A172 (cell line): ENCODE results near the gene DHRS1. TPM values are rescaled to one million over a fixed set of nuclear protein-coding genes. Genes with fewer than 3 reads are reported as not detected.

Source experiments
- DNase-seq: peaks from one replicate; pipeline ENCODE4 v3.0.0-alpha.2; 2015; ENCODE audit warnings: low spot score
- total RNA-seq: library from RNA; depleted of rRNA; stranded (reverse); fragments of >200 nt; shearing (Covaris generic); gene quantifications from 2 replicates; pipeline ENCODE4 v1.2.3, GENCODE V29; 2014

DHRS1 gene
- total RNA-seq, 1 experiment from 2014 or later, result 27.8 TPM

DNA sequence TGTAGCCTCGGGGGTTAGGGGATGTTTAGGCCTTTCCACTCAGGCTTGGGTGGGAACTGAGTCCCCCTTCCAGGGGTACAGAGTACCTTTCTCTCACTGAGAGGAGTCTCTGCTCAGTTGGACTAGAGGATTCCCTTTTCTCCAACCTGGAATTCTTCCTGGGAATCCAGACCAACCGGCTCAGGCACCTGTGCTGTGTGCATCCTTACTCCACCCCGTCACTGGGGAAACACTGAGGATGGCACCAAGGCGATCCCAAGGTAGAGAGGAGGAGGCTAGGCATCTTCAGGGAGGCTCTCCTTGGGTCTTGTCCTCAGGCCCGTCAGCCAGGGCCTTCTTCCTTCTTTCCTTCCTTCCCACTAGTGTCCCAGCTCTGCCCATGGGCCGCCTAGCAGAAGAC is 35.7 kb downstream of the DHRS1 start:
- DNase-seq, result no peak

DNA sequence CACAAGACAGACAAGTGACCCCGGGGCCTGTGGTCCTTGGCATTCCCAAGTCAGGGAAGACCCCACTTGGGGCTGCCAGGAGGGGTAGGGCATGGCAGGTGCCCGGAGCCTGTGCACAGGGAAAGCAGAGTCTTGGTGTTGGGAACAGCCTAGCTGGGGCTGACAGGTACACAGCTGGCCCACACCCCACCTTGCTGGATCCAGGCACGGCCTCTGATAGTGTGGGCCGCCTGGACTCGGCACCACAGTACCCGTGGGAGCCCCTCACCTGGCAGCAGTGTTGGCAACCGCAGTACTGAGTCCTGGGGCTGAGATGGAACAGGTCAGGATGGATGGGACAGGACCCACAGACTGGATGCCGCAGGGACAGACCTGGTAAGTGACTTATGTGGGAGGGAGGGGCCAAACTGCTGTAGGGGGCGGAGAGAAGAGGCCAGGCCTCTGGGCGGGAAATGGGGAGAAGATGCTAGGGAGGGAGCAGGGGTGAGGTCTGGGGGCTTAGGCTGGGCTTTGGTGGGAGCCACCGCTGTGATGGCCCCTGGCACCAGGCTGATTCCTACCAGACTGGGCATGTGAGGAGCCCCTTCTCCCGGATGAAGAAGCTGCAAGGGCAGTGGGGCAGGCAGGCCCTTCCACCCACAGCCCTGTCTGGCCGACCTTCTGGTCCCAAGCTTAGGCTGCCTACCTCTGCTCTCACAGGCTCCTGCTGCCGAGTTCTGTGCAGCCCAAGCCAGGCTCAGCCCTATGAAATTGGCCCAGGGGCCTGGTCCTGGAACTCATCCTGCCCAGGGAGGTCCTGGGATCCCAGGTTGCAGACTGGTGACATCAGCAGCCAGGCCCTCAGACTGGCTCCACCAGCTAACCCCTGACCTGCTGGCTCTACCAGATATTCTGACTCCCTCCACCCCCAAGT is 36.5 kb downstream of the DHRS1 start, which contains the start of gene TGM1:
Gene TGM1, minus strand, starts transcription at position 357 of the 913 bp plus-strand sequence. CDS start 825 bp downstream, outside the sequence.
- DNase-seq, result no peak

DNA sequence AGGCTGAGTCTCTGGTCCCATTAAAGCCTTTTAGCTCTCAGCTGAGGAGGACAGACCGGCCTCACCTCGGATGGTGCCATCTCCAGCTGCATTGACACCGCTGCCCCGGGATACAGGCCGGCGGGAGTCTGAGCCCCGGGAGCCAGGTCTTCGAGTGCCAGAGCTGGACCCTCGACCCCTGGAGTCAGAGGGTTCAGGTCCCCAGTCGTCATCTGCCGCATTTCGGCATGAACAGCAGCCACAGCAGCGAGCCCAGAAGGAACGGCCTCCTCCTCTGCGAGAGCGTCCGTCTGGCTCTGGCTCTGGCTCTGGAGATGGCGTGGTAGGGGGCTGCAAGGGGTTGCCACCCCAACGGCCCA is 37.6 kb downstream of the DHRS1 start:
- no peak for DNase-seq

DNA sequence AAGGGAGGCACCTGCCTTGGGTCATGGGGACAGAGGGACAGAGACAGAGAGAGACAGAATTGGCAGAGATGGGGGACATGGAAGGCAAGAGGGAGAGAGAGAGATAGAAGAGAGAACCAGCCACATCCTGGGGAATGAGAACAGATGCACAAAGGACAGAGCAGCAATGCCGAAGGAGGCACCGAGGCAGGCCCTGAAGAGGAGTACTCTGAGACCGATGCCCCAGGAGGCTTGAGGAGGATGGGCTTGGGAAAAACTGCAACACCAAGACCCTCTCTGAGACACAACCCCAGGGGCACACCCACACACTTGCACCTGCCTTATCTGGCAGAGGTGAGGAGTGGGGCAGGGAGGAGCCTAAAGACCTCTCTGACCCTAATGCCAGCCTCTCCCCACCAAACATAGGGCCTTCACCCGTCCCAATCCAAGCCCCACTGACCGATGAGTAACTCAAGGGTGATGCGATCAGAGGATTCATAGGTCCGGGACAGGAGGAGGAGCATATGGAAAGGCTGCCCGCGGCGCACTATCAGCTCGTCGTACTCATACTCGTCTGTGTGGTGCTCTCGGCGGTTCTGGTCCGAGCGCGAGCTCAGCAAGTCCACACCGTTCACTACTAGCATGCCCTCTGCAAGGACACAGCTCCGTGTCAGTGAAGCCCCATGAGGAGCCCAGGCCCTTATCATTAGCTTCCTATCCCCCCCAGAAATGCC is 38.2 kb downstream of the DHRS1 start:
- no peak for DNase-seq

DNA sequence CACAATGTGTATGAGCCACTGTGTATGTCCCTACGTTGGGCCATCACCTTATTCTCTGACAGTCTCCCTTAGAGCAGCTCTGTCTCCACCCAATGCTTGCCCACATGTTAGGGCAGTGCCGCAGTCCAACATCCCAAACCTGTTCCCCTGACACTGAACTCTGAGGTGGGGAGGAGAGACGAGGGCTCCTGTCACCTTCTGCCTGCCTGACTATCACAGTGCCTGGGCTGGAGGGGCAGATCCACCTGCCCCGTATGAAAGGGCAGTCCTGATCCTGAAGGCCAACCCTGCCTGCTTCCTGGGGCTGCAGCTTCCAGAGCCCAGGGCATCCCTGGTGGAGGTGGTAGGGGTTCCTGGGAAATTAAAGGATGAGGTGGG is 38.8 kb downstream of the DHRS1 start:
- DNase-seq, result no peak

DNA sequence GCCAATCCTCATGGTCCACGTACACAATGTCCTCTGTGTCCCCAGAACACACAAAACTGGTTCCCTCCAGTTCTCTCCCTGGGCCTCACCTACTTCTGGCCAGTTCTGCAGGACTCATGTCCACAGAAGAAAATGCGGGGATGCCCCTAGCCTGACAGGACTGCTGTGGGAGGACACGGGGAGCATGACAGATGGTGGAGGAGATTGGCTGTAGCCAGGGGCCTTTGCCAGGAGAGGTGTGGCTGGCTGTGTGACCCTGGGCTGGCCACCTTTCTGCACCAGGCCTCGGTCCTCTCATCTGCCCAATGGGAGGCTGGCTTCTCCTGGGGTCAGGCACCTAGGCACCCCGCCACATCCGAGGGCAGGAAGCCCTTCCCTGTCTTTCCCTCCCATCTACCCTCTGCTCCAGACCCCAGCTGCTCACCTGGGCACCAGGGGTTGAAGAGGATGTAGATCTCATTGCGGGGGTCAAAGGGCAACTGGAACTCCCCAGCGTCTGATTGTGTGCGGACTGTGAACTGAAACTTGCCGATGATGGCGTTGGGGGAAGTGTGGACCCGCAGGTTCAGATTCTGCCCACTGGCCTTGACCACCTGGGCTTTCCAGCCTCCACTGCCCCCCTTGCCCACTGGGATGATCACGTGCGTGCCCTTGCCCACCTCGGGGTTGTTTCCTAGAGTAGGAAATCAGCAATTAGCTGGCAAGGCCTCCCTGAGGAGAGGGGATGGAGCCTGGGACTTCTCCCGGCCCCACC is 39.4 kb downstream of the DHRS1 start:
- no peak for DNase-seq

DNA sequence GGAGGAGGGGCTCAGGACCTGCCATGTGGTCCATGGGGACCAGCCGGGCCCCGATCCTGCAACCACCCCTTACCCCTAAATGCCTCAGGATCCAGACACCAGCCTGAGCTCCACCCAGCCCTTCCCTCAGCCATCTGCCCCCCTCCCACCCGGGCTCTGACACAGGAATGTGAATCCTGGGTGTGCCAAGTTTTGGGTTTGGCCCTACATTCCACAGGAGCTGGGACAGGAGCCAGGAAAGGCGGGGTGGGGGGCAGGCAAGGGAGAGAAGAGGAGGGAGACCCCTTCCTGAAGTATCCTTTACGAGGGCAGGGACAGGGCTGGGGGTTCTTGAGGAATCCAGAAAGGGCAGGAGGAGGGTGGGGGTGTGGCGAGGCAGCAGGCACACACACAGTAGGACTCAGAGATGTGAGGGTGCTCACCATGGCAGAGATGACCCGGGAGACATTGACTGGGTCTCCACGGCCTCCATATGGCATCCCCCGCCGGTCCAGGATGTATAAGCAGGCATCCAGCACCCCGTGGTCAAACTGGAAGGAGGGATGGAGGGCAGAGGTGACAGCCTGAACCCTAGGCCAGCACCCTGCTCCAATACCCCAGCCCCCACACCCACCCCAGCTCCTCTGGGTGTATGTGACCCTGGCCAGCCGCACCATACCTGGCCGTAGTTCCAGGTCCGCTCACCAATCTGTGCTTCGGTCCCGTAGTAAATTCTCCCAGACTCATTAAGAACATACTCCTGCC is 40.1 kb downstream of the DHRS1 start:
- peak; percentile 7 for DNase-seq

DNA sequence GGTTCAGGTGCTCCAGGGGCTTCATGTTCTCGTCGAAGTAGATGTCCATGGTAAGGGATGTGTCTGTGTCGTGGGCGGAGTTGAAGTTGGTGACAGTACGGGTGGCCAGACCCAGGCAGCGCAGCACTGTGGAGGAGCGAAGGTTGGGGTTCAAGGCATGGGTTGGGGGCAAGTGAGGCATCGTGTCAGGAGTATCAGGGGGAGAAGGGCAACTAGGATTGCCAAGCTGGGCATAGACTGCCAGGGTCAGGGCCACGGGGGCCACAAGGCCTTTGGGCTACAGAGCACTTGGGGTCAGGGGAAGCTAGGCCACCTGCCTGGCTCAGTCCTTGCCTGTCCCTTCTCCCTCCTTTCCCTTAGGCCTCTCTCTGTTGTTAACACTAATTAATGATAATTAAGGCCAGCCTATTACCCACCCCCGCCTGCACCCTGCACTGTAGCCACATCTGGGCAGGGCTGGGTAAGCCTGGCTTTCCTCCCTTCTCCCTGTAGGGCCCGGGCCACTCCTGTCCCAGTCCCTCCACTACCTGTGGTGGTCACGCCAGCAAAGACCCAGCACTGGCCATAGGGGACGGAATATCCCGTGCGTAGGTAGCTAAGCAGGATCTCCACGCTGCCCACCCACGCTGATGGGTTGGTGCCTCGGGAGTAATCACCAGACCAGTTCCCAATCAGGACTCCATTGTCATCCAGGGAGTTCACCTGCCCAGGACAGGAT is 40.9 kb downstream of the DHRS1 start:
- no peak for DNase-seq

DNA sequence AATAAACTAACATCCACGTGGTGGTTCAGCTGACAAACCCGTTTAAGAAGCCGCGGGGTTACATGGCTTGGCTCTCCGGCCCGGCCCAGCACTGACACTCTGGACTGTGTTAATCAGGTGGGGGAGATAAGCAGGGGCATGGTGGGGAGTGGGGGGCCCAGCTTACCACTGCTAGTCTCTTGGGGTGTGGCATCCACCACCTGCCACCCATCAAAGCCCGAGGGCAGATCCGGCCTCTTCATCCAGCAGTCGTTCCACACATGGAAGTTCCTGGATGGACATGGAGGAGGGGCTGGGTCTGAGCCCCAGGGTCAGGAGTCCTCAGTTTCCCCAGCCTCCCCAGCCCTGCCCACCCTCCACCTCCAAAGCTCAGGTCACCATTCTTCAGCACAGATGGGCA is 41.5 kb downstream of the DHRS1 start:
- DNase-seq, result no peak

DNA sequence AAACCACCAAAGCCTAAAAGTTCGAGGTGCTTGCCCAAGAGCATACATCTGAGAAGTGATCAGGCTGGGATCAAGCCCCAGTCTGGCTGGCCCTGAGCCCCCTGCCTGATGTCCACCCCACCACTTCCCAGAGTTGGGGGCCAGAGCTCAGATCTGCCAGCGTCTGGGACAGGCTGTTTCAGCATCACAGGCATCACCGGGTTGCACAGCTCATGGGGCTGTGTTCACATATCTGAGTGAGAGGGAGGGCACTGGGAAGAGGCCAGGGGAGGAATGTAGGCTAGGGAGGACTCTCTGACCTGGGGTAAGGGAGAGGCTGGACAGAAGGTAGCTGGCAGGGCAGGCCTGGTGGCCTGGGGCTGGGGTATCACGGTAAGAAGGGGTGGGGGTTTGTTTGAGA is 42.6 kb downstream of the DHRS1 start:
- DNase-seq, result no peak

DNA sequence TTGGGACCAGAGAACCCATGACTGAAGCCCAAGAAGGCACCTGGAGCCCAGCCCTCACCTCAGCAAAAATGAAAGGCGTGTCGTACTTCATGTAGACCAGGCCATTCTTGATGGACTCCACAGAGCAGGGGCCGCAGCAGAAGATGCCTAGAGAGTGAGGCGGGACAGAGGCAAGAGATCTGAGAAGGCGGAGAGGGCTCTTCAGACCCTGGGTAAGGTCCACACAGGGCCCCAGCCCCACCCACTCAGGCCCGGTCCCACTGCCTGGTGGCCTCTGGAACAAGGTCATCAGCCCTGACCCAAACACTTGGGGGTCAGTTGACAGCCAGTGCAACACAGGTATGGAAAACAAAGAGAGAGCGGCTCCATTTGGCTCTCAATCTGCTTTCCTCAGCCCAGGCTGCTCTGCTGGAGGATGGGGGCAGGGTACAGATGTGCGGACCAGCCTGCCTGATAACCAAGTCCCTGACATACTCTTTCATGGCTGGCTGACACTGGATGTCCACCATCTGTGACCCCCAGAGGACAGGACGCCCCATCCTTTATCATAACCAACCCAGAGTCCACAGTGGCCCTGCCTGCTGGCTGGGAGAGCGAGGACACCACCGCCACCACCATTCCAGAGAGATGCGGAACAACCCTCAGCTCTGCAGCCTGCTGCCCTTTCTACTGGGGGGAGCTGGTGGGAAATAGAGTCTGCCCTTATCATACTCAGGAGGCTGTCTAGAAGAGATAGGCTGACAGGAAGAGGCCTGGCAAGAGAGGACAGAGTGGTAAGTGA is 43.5 kb downstream of the DHRS1 start:
- no peak for DNase-seq

DNA sequence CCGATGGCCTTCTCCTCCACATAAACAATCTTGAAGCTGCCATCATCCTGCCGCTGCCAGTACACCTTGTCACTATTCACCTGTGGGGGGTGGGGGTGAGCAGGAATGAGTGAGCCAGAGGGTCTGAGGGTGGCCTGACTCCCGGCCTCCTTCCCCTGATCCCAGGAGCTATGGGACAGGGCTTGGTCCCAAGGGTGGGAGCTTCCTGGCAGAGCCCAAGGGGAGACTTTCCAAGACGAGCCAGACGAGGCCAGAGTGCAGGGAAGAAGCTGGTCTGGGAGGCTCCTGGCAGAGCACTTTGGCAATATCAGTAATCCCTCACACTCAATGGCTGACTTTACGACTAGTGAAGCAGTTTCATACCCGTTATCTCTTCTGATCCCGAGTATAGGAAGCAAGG is 44.1 kb downstream of the DHRS1 start:
- DNase-seq, result no peak

DNA sequence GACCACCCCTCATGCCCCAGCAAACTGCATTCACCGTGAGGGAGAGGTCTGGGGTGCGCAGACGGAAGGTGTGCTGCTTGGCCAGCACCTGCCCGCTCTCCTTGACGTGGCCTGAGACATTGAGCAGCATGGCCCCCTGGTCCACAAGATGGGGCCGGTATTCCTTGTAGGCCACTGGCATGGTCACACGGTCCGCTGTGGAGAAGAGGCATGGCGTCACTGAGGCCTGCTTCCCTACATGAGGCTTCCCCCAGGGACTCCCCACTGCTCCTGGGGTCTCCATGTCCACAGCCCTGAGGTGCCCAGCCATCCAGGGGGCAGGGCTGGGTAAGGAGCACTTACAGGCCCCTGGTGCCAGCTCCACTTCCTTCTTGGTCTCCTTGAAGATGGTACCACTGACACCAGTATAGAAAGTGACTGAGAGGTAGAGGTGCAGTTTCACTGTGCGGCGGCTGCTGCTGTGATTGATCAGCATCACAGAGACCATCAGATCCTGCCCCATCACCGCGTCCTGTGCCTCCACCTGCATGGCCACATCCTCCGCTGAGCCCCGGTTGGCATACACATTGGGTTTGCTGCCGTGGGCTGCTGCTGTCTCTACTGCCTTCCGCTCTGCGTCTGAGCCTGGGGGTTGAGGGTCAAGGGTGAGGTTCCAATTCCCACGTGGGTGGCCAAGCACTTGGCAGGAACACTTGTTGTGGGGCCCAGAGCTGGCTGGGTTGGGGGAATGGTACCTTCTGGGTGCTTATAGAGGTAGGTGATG is 44.8 kb downstream of the DHRS1 start:
- no peak for DNase-seq

DNA sequence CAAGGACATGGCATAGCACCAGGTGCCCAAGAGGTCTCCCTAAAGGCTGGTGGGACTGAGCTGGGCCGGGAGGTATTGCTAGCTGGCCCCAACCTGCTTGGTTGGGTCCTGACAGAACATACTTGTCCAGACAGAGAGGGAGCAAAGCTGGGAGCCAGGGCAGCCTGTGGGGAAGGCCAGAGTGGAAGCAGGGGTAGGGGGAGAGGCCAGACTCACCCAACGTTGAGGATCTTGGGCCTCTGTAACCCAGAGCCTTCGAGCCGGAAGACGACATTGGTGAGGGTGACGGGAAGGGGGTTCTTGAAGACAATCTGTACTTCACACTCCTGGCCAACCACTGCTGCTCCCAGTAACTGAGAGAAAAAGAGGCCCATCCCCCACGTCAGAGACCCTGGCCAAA is 45.6 kb downstream of the DHRS1 start:
- no peak for DNase-seq

DNA sequence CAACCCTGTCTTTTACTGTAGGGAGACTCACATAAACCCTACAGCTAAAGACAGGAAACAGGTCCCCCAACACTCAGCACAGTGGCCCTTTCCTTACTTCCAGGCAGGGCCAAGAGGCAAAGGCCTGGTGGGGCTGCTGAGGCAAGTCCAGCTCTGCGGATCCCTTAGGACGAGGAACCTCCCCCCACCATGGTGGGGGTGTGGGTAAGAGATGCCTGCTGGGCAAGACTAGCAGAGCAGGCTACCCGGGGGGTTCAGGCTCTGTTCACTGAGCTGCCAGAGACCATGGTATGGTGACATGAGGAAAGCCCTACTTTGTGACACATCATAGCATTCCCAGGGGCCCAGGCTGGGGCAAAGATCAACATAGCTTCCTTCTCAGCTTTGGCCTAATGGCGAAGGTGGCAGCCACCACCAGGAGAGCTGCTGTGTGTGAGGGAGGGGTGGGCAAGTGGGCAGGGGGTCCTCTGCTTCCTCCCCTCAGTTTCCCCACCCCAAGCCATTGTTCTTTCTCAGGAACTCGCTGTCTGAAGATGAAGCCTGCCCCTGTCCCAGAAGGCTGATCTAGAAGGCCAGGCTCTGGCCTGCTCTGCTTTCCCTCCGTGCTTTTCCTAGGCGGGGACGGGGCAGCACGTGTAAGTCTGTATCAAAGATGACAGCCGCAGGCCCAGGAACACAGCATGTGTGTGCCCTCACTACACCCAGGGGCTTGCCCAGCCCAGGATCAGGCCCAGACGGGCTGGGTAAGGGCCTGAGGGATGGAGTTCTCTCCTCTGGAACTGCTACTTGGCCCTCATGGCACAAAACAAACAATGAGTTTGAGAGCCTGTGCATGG is 47.1 kb downstream of the DHRS1 start:
- no peak for DNase-seq

DNA sequence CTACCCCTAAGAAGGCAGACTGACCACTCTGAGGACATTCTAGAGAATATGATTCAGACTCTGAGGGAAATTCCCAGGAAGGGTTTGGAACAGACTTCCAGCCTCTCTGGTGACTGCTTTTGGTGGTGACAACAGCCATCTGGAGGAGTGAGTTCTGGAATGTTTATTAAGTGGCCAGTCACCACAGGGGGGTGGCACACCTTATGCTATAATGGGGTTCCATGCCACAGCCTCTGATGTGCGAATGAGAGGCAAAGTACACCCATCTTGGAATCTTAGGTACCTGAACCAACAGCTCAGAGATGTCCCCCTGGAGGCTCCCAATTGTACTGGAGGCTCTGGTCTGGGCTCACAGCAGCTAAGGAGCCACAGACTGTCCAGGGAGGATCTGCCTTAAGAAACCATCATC is 47.7 kb downstream of the DHRS1 start:
- peak; percentile 55 for DNase-seq

DNA sequence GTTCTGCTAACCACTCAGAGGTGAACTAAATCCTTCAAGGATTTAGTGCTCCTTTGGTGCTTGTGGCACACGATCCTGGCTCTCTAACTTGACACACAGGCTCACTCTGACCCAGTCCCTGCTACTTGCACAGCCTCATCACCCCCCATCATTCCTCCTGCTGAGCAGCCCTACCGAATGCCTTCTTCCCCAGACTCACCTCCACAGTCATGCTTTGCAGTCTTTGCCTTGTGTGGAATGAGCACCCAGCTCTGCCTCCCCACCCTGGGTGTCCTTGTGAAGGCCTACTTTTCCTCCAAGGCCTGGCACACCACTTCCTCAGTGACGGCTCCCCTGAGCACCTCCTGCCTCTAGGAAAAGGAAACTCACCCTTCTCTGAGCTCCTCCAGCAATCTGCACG is 49.2 kb downstream of the DHRS1 start:
- no peak for DNase-seq

DNA sequence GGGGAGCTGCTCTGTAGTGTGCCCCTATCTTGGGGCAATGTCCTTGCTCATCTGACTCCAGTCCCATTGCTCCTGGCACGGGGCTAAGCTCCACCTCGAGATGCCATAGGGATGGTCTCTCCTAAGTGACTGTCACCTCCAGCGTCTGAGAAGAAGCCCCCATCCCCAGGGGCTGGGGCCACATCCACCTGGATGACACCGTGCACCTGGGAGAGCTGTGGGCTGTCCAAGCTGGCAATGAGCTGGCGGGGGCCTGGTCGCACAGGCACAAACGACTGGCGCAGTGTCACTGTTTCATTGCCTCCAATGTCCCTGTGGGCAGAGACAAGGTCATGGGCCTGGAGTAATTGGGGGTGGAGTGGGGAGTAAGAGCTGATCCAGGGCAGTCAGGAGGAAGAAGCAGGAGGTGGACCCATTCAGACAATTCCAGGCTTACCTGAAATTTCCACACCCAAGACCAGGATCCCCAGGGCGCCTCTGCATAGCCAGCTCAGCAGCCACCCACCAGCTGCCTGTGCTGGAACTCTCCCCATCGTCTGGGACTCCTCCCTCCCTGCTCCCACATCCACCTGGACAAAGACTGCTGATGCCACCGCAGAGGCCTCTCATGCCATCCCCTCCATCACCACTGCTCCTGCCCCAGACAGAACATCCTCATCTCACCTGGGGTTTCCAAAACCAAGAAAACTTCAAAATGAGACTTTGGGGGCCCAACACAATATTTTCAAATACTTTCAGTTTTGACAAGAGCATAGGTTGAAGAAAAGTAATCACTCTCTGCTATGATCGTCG is 50.2 kb downstream of the DHRS1 start:
- no peak for DNase-seq
